HG02943 (cell line): Measurements from ENCODE around the gene TFCP2L1.
"Not testable (repeated sequence)": the region's sequence is repeated elsewhere in the genome, so short reads cannot be mapped to it uniquely, and the experiment has no call there.

Experiments
- ATAC-seq: cut with Tn5 transposase; IDR thresholded peaks from one replicate; pipeline ENCODE4 v1.9.1; 2021; ENCODE audit warnings: mild to moderate bottlenecking, low read depth, moderate library complexity; ENCODE audit not compliant: unreplicated experiment

TFCP2L1 gene

GRCh38 chr2:121273116-121273515 is 11.9 kb downstream of the TFCP2L1 start:
- no peak for ATAC-seq

- ATAC-seq, result no peak
These were observed 12.4 kb downstream of the TFCP2L1 start for GRCh38 chr2:121272596-121272995.

GRCh38 chr2:121269436-121269835 is 15.6 kb downstream of the TFCP2L1 start:
- not testable (repeated sequence) for ATAC-seq

- no peak for ATAC-seq
These were observed 18.4 kb downstream of the TFCP2L1 start for GRCh38 chr2:121266543-121267106.

GRCh38 chr2:121263996-121264715 is 20.8 kb downstream of the TFCP2L1 start:
- ATAC-seq, result no peak

- no peak for ATAC-seq
These were observed 24.4 kb downstream of the TFCP2L1 start for GRCh38 chr2:121260370-121261154.

- no peak for ATAC-seq
These were observed 27.0 kb downstream of the TFCP2L1 start for GRCh38 chr2:121258051-121258450.

GRCh38 chr2:121257480-121257840 is 27.5 kb downstream of the TFCP2L1 start:
- no peak for ATAC-seq

GRCh38 chr2:121256720-121257479 is 28.1 kb downstream of the TFCP2L1 start:
- ATAC-seq, result no peak

GRCh38 chr2:121255358-121255757 is 29.6 kb downstream of the TFCP2L1 start:
- no peak for ATAC-seq

- no peak for ATAC-seq
These were observed 30.3 kb downstream of the TFCP2L1 start for GRCh38 chr2:121254748-121255147.

- no peak for ATAC-seq
These were observed 31.2 kb downstream of the TFCP2L1 start for GRCh38 chr2:121253674-121254240.

GRCh38 chr2:121253021-121253673 is 31.9 kb downstream of the TFCP2L1 start:
- ATAC-seq, result no peak

- no peak for ATAC-seq
These were observed 33.5 kb downstream of the TFCP2L1 start for GRCh38 chr2:121251497-121251896.

- ATAC-seq, result no peak
These were observed 36.1 kb downstream of the TFCP2L1 start for GRCh38 chr2:121248766-121249343.

GRCh38 chr2:121247971-121248370 is 37.0 kb downstream of the TFCP2L1 start:
- no peak for ATAC-seq

GRCh38 chr2:121247534-121247933 is 37.5 kb downstream of the TFCP2L1 start:
- ATAC-seq, result no peak

- ATAC-seq, result no peak
These were observed 38.2 kb downstream of the TFCP2L1 start for GRCh38 chr2:121246704-121247255.

GRCh38 chr2:121245913-121246312 is 39.1 kb downstream of the TFCP2L1 start:
- ATAC-seq, result no peak
